Activated CD4-positive, alpha-beta T cell treated with anti-CD3 and anti-CD28 coated beads, Interleukin-2, Interleukin-6, amounts not matched to agents 100 ng/mL and 50 ng/mL, durations not matched to agents 16 hours and 8 hours (primary cell): ENCODE results near the gene CFAP77.
A peak's percentile ranks its signal among the peaks of the same experiment; 100 is the strongest.

Experiments
- DNase-seq: peaks from one replicate; pipeline ENCODE4 v3.0.0-alpha.2; 2020

Gene CFAP77

GRCh38 chr9:132497731-132498130, 87.7 kb downstream of the CFAP77 start:
- DNase-seq, result no peak

- DNase-seq, result no peak
These were observed 88.7 kb downstream of the CFAP77 start for GRCh38 chr9:132498531-132499210.

- DNase-seq, result no peak
These were observed 89.2 kb downstream of the CFAP77 start for GRCh38 chr9:132499251-132499650.

GRCh38 chr9:132500193-132500592, 90.2 kb downstream of the CFAP77 start:
- DNase-seq, result no peak

GRCh38 chr9:132502480-132502879, 92.5 kb downstream of the CFAP77 start:
- no peak for DNase-seq

GRCh38 chr9:132503116-132503515, 93.1 kb downstream of the CFAP77 start:
- no peak for DNase-seq

GRCh38 chr9:132504488-132504887, 94.5 kb downstream of the CFAP77 start:
- no peak for DNase-seq

GRCh38 chr9:132505991-132506655, 96.1 kb downstream of the CFAP77 start:
- no peak for DNase-seq

- DNase-seq, result no peak
These were observed 97.1 kb downstream of the CFAP77 start for GRCh38 chr9:132506977-132507669.

GRCh38 chr9:132507670-132508469, 97.9 kb downstream of the CFAP77 start:
- DNase-seq, result peak; percentile 76

- no peak for DNase-seq
These were observed 100.2 kb downstream of the CFAP77 start for GRCh38 chr9:132509928-132510874.

GRCh38 chr9:132511191-132511999, 101.4 kb downstream of the CFAP77 start:
- DNase-seq, result no peak

- no peak for DNase-seq
These were observed 103.4 kb downstream of the CFAP77 start for GRCh38 chr9:132513416-132513815.

- DNase-seq, result no peak
These were observed 104.2 kb downstream of the CFAP77 start for GRCh38 chr9:132514011-132514744.

- DNase-seq, result no peak
These were observed 104.8 kb downstream of the CFAP77 start for GRCh38 chr9:132514821-132515220.

- DNase-seq, result no peak
These were observed 106.3 kb downstream of the CFAP77 start for GRCh38 chr9:132516301-132516700.

- DNase-seq, result no peak
These were observed 106.9 kb downstream of the CFAP77 start for GRCh38 chr9:132516911-132517310.

GRCh38 chr9:132517815-132518550, 108.0 kb downstream of the CFAP77 start:
- DNase-seq, result no peak

GRCh38 chr9:132518626-132519025, 108.6 kb downstream of the CFAP77 start:
- DNase-seq, result no peak

GRCh38 chr9:132519033-132519432, 109.0 kb downstream of the CFAP77 start:
- DNase-seq, result no peak
